ENCODE data around the gene KY.

DNA sequence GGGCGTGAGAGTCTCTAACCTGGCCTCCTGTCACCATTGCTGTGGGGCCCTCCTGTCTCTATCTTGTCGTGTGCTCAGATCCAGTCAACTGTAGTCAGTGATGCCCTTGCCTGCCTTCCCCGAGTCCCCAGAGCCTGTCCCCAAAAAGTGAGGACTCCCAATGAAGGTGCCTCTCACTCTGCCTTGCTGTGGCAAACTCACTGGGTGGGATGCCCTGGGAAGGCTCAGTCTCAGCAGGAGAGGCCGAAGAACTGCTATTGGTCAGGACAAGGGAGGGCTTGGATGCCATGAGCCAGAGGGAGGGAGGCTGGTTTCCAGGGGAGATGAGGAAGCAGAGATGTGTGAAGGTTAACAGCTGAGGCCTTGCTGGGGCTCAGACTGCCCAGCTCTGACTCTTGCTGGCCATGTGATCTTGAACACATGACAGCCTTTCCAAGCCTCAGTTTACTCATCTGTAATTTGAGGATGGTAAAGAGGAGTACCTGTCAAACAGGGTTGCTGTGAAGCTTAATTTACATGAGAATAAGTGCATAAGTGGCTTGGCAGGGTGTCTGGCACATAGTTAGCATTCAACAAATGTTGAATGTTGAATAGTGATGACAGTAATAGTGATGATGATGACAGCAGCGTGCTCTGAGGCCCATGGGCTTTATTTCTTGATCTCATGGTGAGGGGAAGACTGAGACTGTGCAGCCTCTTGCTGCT is 8.2 kb downstream of the KY start:
- TF ChIP-seq CTCF (CRISPR knock-in tag; IDR thresholded peaks at IDR 0.05) (no peak), HNRNPUL1 (IDR thresholded peaks at IDR 0.05; ENCODE audit: low read depth, low read length) (no peak), CREB3 (CRISPR knock-in tag; IDR thresholded peaks at IDR 0.05) (no peak), POLR2A (IDR thresholded peaks at IDR 0.05; ENCODE audit: insufficient read depth in 1 of 2, low read depth in 2 of 2, low read length in 2 of 2) (no peak), SUZ12 (IDR thresholded peaks at IDR 0.05; ENCODE audit: low read depth, low read length) (no peak), RAD21 (CRISPR knock-in tag; IDR thresholded peaks at IDR 0.05) (no peak), ATF3 (CRISPR knock-in tag; IDR thresholded peaks at IDR 0.05) (no peak), ISL2 (CRISPR knock-in tag; IDR thresholded peaks at IDR 0.05) (no peak), POLR2AphosphoS5 (IDR thresholded peaks at IDR 0.05; ENCODE audit: low read depth, low read length) (no peak), ZBTB2 (CRISPR knock-in tag; IDR thresholded peaks at IDR 0.05; ENCODE audit: low read depth) (no peak)
